GM23338 (cell line): ENCODE data around the gene C1R.
"Not testable (repeated sequence)": the region's sequence is repeated elsewhere in the genome, so short reads cannot be mapped to it uniquely, and the experiment has no call there.

ENCODE experiments used
- CREB1 ChIP-seq: fragments of 250-450 bp; sonication (Bioruptor Pico); IDR thresholded peaks from 2 replicates; pipeline ENCODE4 v1.5.0; 2020; ENCODE audit warnings: low read depth, mild to moderate bottlenecking, moderate library complexity
- EZH2 ChIP-seq: fragments of 200-600 bp; sonication (generic); IDR thresholded peaks from one replicate; pipeline ENCODE4 v1.8.0; 2017; ENCODE audit warnings: antibody characterized with exemption, mild to moderate bottlenecking, low read depth; ENCODE audit not compliant: unreplicated experiment
- EZH2phosphoT487 ChIP-seq: fragments of 200-600 bp; sonication (generic); IDR thresholded peaks from one replicate; pipeline ENCODE4 v1.8.1; 2018; ENCODE audit warnings: antibody characterized with exemption; ENCODE audit not compliant: unreplicated experiment
- JUNB ChIP-seq: IDR thresholded peaks from one replicate; pipeline ENCODE4 v1.6.1; 2016; ENCODE audit warnings: antibody characterized with exemption; ENCODE audit not compliant: unreplicated experiment
- POLR2AphosphoS5 ChIP-seq: IDR thresholded peaks from 2 replicates; pipeline ENCODE4 v1.6.1; 2016; ENCODE audit warnings: antibody characterized with exemption, low read depth
- ZNF331 ChIP-seq: fragments of 250-450 bp; sonication (Bioruptor Pico); IDR thresholded peaks from 2 replicates; pipeline ENCODE4 v1.5.0; 2020; ENCODE audit warnings: low read depth, mild to moderate bottlenecking, moderate library complexity
- TF ChIP-seq, protein P1 (sequence below), 2 experiments: fragments of 200-600 bp in 1 of 2; sonication (generic) in 1 of 2; conservative IDR thresholded peaks; 2 replicates each; pipeline versions ENCODE4 v1.5.1 to v1.6.1; 2016 to 2017; ENCODE audit warnings: antibody characterized with exemption in 2 of 2, low read depth in 2 of 2, mild to moderate bottlenecking in 2 of 2, moderate library complexity in 1 of 2
- TF ChIP-seq, protein P2 (sequence below): IDR thresholded peaks from one replicate; pipeline ENCODE4 v1.6.1; 2018; ENCODE audit warnings: antibody characterized with exemption; ENCODE audit not compliant: unreplicated experiment
- TF ChIP-seq, protein P3 (sequence below): IDR thresholded peaks from 2 replicates; pipeline ENCODE4 v1.6.1; 2016; ENCODE audit warnings: antibody characterized with exemption

DNA sequence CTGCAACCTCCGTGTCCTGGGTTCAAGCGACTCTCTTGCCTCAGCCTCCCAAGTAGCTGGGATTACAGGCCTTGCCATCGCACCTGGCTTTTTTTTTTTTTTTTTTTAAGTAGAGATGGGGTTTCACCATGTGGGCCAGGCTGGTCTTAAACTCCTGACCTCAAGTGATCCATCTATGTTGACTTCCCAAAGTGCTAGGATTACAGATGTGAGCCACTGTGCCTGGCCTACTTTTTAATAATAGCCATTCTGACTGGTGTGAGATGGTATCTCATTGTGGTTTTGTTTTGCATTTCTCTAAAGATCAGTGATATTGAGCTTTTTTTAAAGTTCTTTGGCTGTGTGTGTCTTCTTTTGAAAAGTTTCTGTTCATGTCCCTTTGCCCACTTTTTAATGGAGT lies 42.3 kb downstream of the C1R start:
- TF ChIP-seq, protein P1, sequence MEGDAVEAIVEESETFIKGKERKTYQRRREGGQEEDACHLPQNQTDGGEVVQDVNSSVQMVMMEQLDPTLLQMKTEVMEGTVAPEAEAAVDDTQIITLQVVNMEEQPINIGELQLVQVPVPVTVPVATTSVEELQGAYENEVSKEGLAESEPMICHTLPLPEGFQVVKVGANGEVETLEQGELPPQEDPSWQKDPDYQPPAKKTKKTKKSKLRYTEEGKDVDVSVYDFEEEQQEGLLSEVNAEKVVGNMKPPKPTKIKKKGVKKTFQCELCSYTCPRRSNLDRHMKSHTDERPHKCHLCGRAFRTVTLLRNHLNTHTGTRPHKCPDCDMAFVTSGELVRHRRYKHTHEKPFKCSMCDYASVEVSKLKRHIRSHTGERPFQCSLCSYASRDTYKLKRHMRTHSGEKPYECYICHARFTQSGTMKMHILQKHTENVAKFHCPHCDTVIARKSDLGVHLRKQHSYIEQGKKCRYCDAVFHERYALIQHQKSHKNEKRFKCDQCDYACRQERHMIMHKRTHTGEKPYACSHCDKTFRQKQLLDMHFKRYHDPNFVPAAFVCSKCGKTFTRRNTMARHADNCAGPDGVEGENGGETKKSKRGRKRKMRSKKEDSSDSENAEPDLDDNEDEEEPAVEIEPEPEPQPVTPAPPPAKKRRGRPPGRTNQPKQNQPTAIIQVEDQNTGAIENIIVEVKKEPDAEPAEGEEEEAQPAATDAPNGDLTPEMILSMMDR (conservative IDR thresholded peaks at IDR 0.05; ENCODE audit: low read depth in 2 of 2) = not testable (repeated sequence)
- TF ChIP-seq EZH2; CREB1 (CRISPR knock-in tag); ZNF331 (CRISPR knock-in tag); POLR2AphosphoS5; EZH2phosphoT487; JUNB: not testable (repeated sequence)
- TF ChIP-seq, protein P2, sequence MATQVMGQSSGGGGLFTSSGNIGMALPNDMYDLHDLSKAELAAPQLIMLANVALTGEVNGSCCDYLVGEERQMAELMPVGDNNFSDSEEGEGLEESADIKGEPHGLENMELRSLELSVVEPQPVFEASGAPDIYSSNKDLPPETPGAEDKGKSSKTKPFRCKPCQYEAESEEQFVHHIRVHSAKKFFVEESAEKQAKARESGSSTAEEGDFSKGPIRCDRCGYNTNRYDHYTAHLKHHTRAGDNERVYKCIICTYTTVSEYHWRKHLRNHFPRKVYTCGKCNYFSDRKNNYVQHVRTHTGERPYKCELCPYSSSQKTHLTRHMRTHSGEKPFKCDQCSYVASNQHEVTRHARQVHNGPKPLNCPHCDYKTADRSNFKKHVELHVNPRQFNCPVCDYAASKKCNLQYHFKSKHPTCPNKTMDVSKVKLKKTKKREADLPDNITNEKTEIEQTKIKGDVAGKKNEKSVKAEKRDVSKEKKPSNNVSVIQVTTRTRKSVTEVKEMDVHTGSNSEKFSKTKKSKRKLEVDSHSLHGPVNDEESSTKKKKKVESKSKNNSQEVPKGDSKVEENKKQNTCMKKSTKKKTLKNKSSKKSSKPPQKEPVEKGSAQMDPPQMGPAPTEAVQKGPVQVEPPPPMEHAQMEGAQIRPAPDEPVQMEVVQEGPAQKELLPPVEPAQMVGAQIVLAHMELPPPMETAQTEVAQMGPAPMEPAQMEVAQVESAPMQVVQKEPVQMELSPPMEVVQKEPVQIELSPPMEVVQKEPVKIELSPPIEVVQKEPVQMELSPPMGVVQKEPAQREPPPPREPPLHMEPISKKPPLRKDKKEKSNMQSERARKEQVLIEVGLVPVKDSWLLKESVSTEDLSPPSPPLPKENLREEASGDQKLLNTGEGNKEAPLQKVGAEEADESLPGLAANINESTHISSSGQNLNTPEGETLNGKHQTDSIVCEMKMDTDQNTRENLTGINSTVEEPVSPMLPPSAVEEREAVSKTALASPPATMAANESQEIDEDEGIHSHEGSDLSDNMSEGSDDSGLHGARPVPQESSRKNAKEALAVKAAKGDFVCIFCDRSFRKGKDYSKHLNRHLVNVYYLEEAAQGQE = not testable (repeated sequence)
- TF ChIP-seq, protein P3, sequence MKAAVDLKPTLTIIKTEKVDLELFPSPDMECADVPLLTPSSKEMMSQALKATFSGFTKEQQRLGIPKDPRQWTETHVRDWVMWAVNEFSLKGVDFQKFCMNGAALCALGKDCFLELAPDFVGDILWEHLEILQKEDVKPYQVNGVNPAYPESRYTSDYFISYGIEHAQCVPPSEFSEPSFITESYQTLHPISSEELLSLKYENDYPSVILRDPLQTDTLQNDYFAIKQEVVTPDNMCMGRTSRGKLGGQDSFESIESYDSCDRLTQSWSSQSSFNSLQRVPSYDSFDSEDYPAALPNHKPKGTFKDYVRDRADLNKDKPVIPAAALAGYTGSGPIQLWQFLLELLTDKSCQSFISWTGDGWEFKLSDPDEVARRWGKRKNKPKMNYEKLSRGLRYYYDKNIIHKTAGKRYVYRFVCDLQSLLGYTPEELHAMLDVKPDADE = not testable (repeated sequence)
